ENCODE measurements around the gene CCDC179. TPM values are rescaled to one million over a fixed set of nuclear protein-coding genes. Genes with fewer than 3 reads are reported as not detected.

Gene CCDC179
- total RNA-seq, 1 donor from 2014 or later, result not detected

- H3K27ac Mint-ChIP-seq, result no peak overlapping the region
- DNase-seq (ENCODE audit: extremely low spot score, unreplicated experiment), result no peak
- TF ChIP-seq CTCF (conservative IDR thresholded peaks at IDR 0.05), result no peak
- no peaks in the 10 kb centered on the region for H3K4me1 Mint-ChIP-seq (ENCODE audit: unreplicated experiment)
- H3K36me3 Mint-ChIP-seq, result no peaks in the 10 kb centered on the region
- no peak overlapping the region for H3K4me3 Mint-ChIP-seq
- no peaks in the 10 kb centered on the region for H3K9me3 Mint-ChIP-seq
- H3K27me3 Mint-ChIP-seq, result no peaks in the 10 kb centered on the region
Measured at GRCh38 chr11:22890227-22890626, 30.0 kb upstream of the CCDC179 start.

GRCh38 chr11:22884217-22884616 is 23.9 kb upstream of the CCDC179 start:
- Mint-ChIP-seq H3K4me3 (no peak overlapping the region), H3K36me3 (no peaks in the 10 kb centered on the region), H3K4me1 (ENCODE audit: unreplicated experiment) (no peaks in the 10 kb centered on the region), H3K27ac (no peak overlapping the region), H3K9me3 (no peaks in the 10 kb centered on the region), H3K27me3 (no peaks in the 10 kb centered on the region)
- no peak for DNase-seq (ENCODE audit: extremely low spot score, unreplicated experiment)
- TF ChIP-seq CTCF (conservative IDR thresholded peaks at IDR 0.05), result no peak

GRCh38 chr11:22879630-22880029 is 19.4 kb upstream of the CCDC179 start:
- no peaks in the 10 kb centered on the region for H3K9me3 Mint-ChIP-seq
- no peaks in the 10 kb centered on the region for H3K36me3 Mint-ChIP-seq
- H3K27me3 Mint-ChIP-seq, result no peaks in the 10 kb centered on the region
- peaks cover 4% of the 10 kb centered on the region for H3K4me1 Mint-ChIP-seq (ENCODE audit: unreplicated experiment)
- no peak for TF ChIP-seq CTCF (conservative IDR thresholded peaks at IDR 0.05)
- H3K27ac Mint-ChIP-seq, result no peak overlapping the region
- H3K4me3 Mint-ChIP-seq, result no peak overlapping the region
- DNase-seq (ENCODE audit: extremely low spot score, unreplicated experiment), result no peak

- no peak for DNase-seq (ENCODE audit: extremely low spot score, unreplicated experiment)
- no peaks in the 10 kb centered on the region for H3K27me3 Mint-ChIP-seq
- peak overlapping the region; percentile 38 for H3K27ac Mint-ChIP-seq
- H3K36me3 Mint-ChIP-seq, result no peaks in the 10 kb centered on the region
- H3K9me3 Mint-ChIP-seq, result no peaks in the 10 kb centered on the region
- no peak for TF ChIP-seq CTCF (conservative IDR thresholded peaks at IDR 0.05)
- peaks cover 4% of the 10 kb centered on the region for H3K4me1 Mint-ChIP-seq (ENCODE audit: unreplicated experiment)
- no peak overlapping the region for H3K4me3 Mint-ChIP-seq
Measured at GRCh38 chr11:22878604-22879003, 18.3 kb upstream of the CCDC179 start.

GRCh38 chr11:22878039-22878438 is 17.8 kb upstream of the CCDC179 start:
- Mint-ChIP-seq H3K9me3 (no peaks in the 10 kb centered on the region), H3K27ac (no peak overlapping the region), H3K4me1 (ENCODE audit: unreplicated experiment) (peaks cover 4% of the 10 kb centered on the region), H3K36me3 (no peaks in the 10 kb centered on the region), H3K27me3 (no peaks in the 10 kb centered on the region), H3K4me3 (no peak overlapping the region)
- DNase-seq (ENCODE audit: extremely low spot score, unreplicated experiment), result no peak
- no peak for TF ChIP-seq CTCF (conservative IDR thresholded peaks at IDR 0.05)

- Mint-ChIP-seq H3K27me3 (no peaks in the 10 kb centered on the region), H3K27ac (no peak overlapping the region), H3K4me1 (ENCODE audit: unreplicated experiment) (peaks cover 4% of the 10 kb centered on the region), H3K4me3 (no peak overlapping the region), H3K36me3 (no peaks in the 10 kb centered on the region), H3K9me3 (no peaks in the 10 kb centered on the region)
- peak; percentile 91 for TF ChIP-seq CTCF (conservative IDR thresholded peaks at IDR 0.05)
- no peak for DNase-seq (ENCODE audit: extremely low spot score, unreplicated experiment)
Measured at GRCh38 chr11:22875869-22876473, 15.7 kb upstream of the CCDC179 start.

Measured in type B pancreatic cell (in vitro differentiated cells).